ENCODE results near the gene HEMGN. TPM values are rescaled to one million over a fixed set of nuclear protein-coding genes. Genes with fewer than 3 reads are reported as not detected.
"Not testable (repeated sequence)": the region's sequence is repeated elsewhere in the genome, so short reads cannot be mapped to it uniquely, and the experiment has no call there.

Gene HEMGN
- total and polyA plus RNA-seq, 5 donors from 2014 or later, result 1.7 to 7.0 (median 3.6) TPM

- Mint-ChIP-seq H3K4me3 (peak overlapping the region; percentile 74 to 89 (median 76)), H3K9me3 (no peaks in the 10 kb centered on the region), H3K27me3 (peaks cover 4% of the 10 kb centered on the region), H3K4me1 (peaks cover 18 to 47% (median 36%) of the 10 kb centered on the region in 4 donors), H3K36me3 (no peaks in the 10 kb centered on the region), H3K27ac (peak overlapping the region; percentile 79 to 91 (median 80))
- H3K36me3 ChIP-seq (ENCODE audit: control insufficient read depth, insufficient read depth, low read length), result no peaks in the 10 kb centered on the region
- H3K4me3 ChIP-seq (ENCODE audit: low read depth, low read length), result peak overlapping the region; percentile 32
- no peaks in the 10 kb centered on the region for H3K9me3 ChIP-seq (ENCODE audit: control insufficient read depth in 2 of 2, low read length in 2 of 2)
- peak overlapping the region; percentile 87 for H3K27ac ChIP-seq (ENCODE audit: insufficient read depth, low read length, poor library complexity, severe bottlenecking)
- peaks cover 30% of the 10 kb centered on the region for H3K4me1 ChIP-seq (ENCODE audit: control insufficient read depth, insufficient read depth, low read length, poor library complexity, severe bottlenecking)
- no peak for DNase-seq
- no peak for ATAC-seq (ENCODE audit: low read depth in 2 of 2)
- H3K27me3 ChIP-seq (ENCODE audit: control insufficient read depth, insufficient read depth, low read length), result no peaks in the 10 kb centered on the region
These were observed 44.1 kb upstream of the HEMGN start for GRCh38 chr9:97981846-97982682.

GRCh38 chr9:97980918-97981845 lies 43.2 kb upstream of the HEMGN start:
- Histone ChIP-seq H3K27me3 (ENCODE audit: control insufficient read depth, insufficient read depth, low read length) (no peaks in the 10 kb centered on the region), H3K4me3 (ENCODE audit: low read depth, low read length) (no peak overlapping the region), H3K9me3 (ENCODE audit: control insufficient read depth in 2 of 2, low read length in 2 of 2) (no peaks in the 10 kb centered on the region), H3K36me3 (ENCODE audit: control insufficient read depth, insufficient read depth, low read length) (no peaks in the 10 kb centered on the region), H3K4me1 (ENCODE audit: control insufficient read depth, insufficient read depth, low read length, poor library complexity, severe bottlenecking) (peaks cover 21% of the 10 kb centered on the region), H3K27ac (ENCODE audit: insufficient read depth, low read length, poor library complexity, severe bottlenecking) (no peak overlapping the region)
- no peaks in the 10 kb centered on the region for H3K9me3 Mint-ChIP-seq
- no peak overlapping the region for H3K27ac Mint-ChIP-seq
- no peak for DNase-seq
- H3K4me1 Mint-ChIP-seq, result peaks cover 11 to 39% (median 28%) of the 10 kb centered on the region in 4 donors
- peak overlapping the region in 3 of 4 donors; percentile 74 to 89 (median 79) for H3K4me3 Mint-ChIP-seq
- H3K36me3 Mint-ChIP-seq, result no peaks in the 10 kb centered on the region
- peaks cover 9% of the 10 kb centered on the region for H3K27me3 Mint-ChIP-seq
- no peak for ATAC-seq (ENCODE audit: low read depth in 2 of 2)

GRCh38 chr9:97980479-97980803 lies 42.5 kb upstream of the HEMGN start:
- no peak for DNase-seq
- Histone ChIP-seq H3K36me3 (ENCODE audit: control insufficient read depth, insufficient read depth, low read length) (no peaks in the 10 kb centered on the region), H3K27me3 (ENCODE audit: control insufficient read depth, insufficient read depth, low read length) (no peaks in the 10 kb centered on the region), H3K27ac (ENCODE audit: insufficient read depth, low read length, poor library complexity, severe bottlenecking) (no peak overlapping the region), H3K4me1 (ENCODE audit: control insufficient read depth, insufficient read depth, low read length, poor library complexity, severe bottlenecking) (peaks cover 14% of the 10 kb centered on the region), H3K4me3 (ENCODE audit: low read depth, low read length) (no peak overlapping the region), H3K9me3 (ENCODE audit: control insufficient read depth in 2 of 2, low read length in 2 of 2) (no peaks in the 10 kb centered on the region)
- Mint-ChIP-seq H3K36me3 (no peaks in the 10 kb centered on the region), H3K9me3 (no peaks in the 10 kb centered on the region), H3K4me1 (peaks cover 8 to 31% (median 23%) of the 10 kb centered on the region in 4 donors), H3K27me3 (peaks cover 13% of the 10 kb centered on the region), H3K27ac (no peak overlapping the region), H3K4me3 (no peak overlapping the region)
- ATAC-seq (ENCODE audit: low read depth in 2 of 2), result no peak

GRCh38 chr9:97979788-97980478 lies 42.0 kb upstream of the HEMGN start:
- Histone ChIP-seq H3K36me3 (ENCODE audit: control insufficient read depth, insufficient read depth, low read length) (no peaks in the 10 kb centered on the region), H3K9me3 (ENCODE audit: control insufficient read depth in 2 of 2, low read length in 2 of 2) (no peaks in the 10 kb centered on the region), H3K27ac (ENCODE audit: insufficient read depth, low read length, poor library complexity, severe bottlenecking) (no peak overlapping the region), H3K27me3 (ENCODE audit: control insufficient read depth, insufficient read depth, low read length) (no peaks in the 10 kb centered on the region), H3K4me1 (ENCODE audit: control insufficient read depth, insufficient read depth, low read length, poor library complexity, severe bottlenecking) (peaks cover 9% of the 10 kb centered on the region), H3K4me3 (ENCODE audit: low read depth, low read length) (no peak overlapping the region)
- Mint-ChIP-seq H3K27ac (peak overlapping the region in 1 of 3 donors; percentile 3), H3K36me3 (peaks cover 4% of the 10 kb centered on the region), H3K27me3 (peaks cover 15% of the 10 kb centered on the region), H3K4me1 (peaks cover 8 to 29% (median 22%) of the 10 kb centered on the region in 4 donors), H3K9me3 (peaks cover 0 to 3% (median 0%) of the 10 kb centered on the region in 7 donors), H3K4me3 (no peak overlapping the region)
- DNase-seq, result peak in 1 of 3 donors; percentile 31
- no peak for ATAC-seq (ENCODE audit: low read depth in 2 of 2)

- Mint-ChIP-seq H3K27ac (no peak overlapping the region), H3K9me3 (peaks cover 0 to 5% (median 0%) of the 10 kb centered on the region in 7 donors), H3K4me3 (no peak overlapping the region), H3K4me1 (peaks cover 8 to 29% (median 22%) of the 10 kb centered on the region in 4 donors), H3K36me3 (peaks cover 4% of the 10 kb centered on the region), H3K27me3 (peaks cover 26% of the 10 kb centered on the region)
- H3K4me1 ChIP-seq (ENCODE audit: control insufficient read depth, insufficient read depth, low read length, poor library complexity, severe bottlenecking), result peaks cover 9% of the 10 kb centered on the region
- no peaks in the 10 kb centered on the region for H3K36me3 ChIP-seq (ENCODE audit: control insufficient read depth, insufficient read depth, low read length)
- H3K9me3 ChIP-seq (ENCODE audit: control insufficient read depth in 2 of 2, low read length in 2 of 2), result no peaks in the 10 kb centered on the region
- no peaks in the 10 kb centered on the region for H3K27me3 ChIP-seq (ENCODE audit: control insufficient read depth, insufficient read depth, low read length)
- H3K27ac ChIP-seq (ENCODE audit: insufficient read depth, low read length, poor library complexity, severe bottlenecking), result no peak overlapping the region
- ATAC-seq (ENCODE audit: low read depth in 2 of 2), result no peak
- no peak for DNase-seq
- no peak overlapping the region for H3K4me3 ChIP-seq (ENCODE audit: low read depth, low read length)
These were observed 40.6 kb upstream of the HEMGN start for GRCh38 chr9:97978371-97979130.

- H3K9me3 Mint-ChIP-seq, result not testable (repeated sequence)
These were observed 38.7 kb upstream of the HEMGN start for GRCh38 chr9:97976633-97977032.

GRCh38 chr9:97975376-97975775 lies 37.4 kb upstream of the HEMGN start:
- Mint-ChIP-seq H3K4me1 (peaks cover 0 to 9% (median 6%) of the 10 kb centered on the region in 4 donors), H3K36me3 (peaks cover 4% of the 10 kb centered on the region), H3K27me3 (peaks cover 48% of the 10 kb centered on the region), H3K27ac (no peak overlapping the region), H3K4me3 (no peak overlapping the region), H3K9me3 (peaks cover 0 to 5% (median 0%) of the 10 kb centered on the region in 7 donors)
- Histone ChIP-seq H3K9me3 (ENCODE audit: control insufficient read depth in 2 of 2, low read length in 2 of 2) (no peaks in the 10 kb centered on the region), H3K27ac (ENCODE audit: insufficient read depth, low read length, poor library complexity, severe bottlenecking) (no peak overlapping the region), H3K36me3 (ENCODE audit: control insufficient read depth, insufficient read depth, low read length) (no peaks in the 10 kb centered on the region), H3K27me3 (ENCODE audit: control insufficient read depth, insufficient read depth, low read length) (no peaks in the 10 kb centered on the region), H3K4me3 (ENCODE audit: low read depth, low read length) (no peak overlapping the region), H3K4me1 (ENCODE audit: control insufficient read depth, insufficient read depth, low read length, poor library complexity, severe bottlenecking) (no peaks in the 10 kb centered on the region)
- no peak for ATAC-seq (ENCODE audit: low read depth in 2 of 2)
- no peak for DNase-seq

More at GRCh38 chr9:97976633-97977032, 38.7 kb upstream of the HEMGN start:
- not testable (repeated sequence) for H3K4me1 ChIP-seq (ENCODE audit: control insufficient read depth, insufficient read depth, low read length, poor library complexity, severe bottlenecking); H3K9me3 ChIP-seq (ENCODE audit: control insufficient read depth in 2 of 2, low read length in 2 of 2); ATAC-seq (ENCODE audit: low read depth in 2 of 2); H3K27me3 ChIP-seq (ENCODE audit: control insufficient read depth, insufficient read depth, low read length); H3K27ac ChIP-seq (ENCODE audit: insufficient read depth, low read length, poor library complexity, severe bottlenecking); H3K4me3 ChIP-seq (ENCODE audit: low read depth, low read length); H3K27ac Mint-ChIP-seq; H3K4me3 Mint-ChIP-seq; H3K36me3 ChIP-seq (ENCODE audit: control insufficient read depth, insufficient read depth, low read length); H3K36me3 Mint-ChIP-seq; DNase-seq
- H3K27me3 Mint-ChIP-seq, result peaks cover 45% of the 10 kb centered on the region
- peaks cover 0 to 20% (median 14%) of the 10 kb centered on the region in 4 donors for H3K4me1 Mint-ChIP-seq

Measured in CD4-positive, CD25-positive, alpha-beta regulatory T cell (primary cell).